Kidney (tissue), 14 donors: ENCODE data around the gene GABBR2. TPM values are rescaled to one million over a fixed set of nuclear protein-coding genes. Genes with fewer than 3 reads are reported as not detected.

Source experiments
- DNase-seq, 5 donors: peaks; one replicate each; pipeline ENCODE4 v3.0.0-alpha.2; 2013 to 2020
- FAIRE-seq: peaks from 2 replicates; lab custom pipeline; 2012; peaks lifted over from hg19 to GRCh38; lab: Jason Lieb, UNC
- H3K27ac ChIP-seq, 2 donors: one replicate each; pipeline ENCODE4 v1.7.0; 2013; ENCODE audit warnings: low read depth in 2 of 2, low read length in 2 of 2, inconsistent platforms in 1 of 2
- H3K27me3 ChIP-seq: one replicate; pipeline ENCODE4 v1.7.1; 2013; ENCODE audit warnings: low read length, inconsistent platforms; ENCODE audit not compliant: control insufficient read depth, insufficient read depth
- H3K36me3 ChIP-seq, 3 donors: one replicate each; pipeline versions ENCODE4 v1.7.0 to v1.7.1; 2013; ENCODE audit warnings: low read length in 3 of 3, control low read depth in 1 of 3, inconsistent platforms in 1 of 3; ENCODE audit not compliant: insufficient read depth in 3 of 3, control insufficient read depth in 2 of 3
- H3K4me1 ChIP-seq, 3 donors: one replicate each; pipeline versions ENCODE4 v1.7.0 to v1.7.1; 2013; ENCODE audit warnings: low read length in 3 of 3, inconsistent platforms in 1 of 3, low read depth in 1 of 3; ENCODE audit not compliant: control insufficient read depth in 2 of 3, insufficient read depth in 2 of 3
- H3K4me3 ChIP-seq, 3 donors: one replicate each; pipeline versions ENCODE4 v1.7.0 to v1.8.1; 2013; ENCODE audit warnings: low read length in 3 of 3, control low read depth in 1 of 3, inconsistent platforms in 1 of 3
- H3K9ac ChIP-seq, 3 donors: one replicate each; pipeline versions ENCODE4 v1.7.0 to v1.7.1; 2013; ENCODE audit warnings: low read length in 3 of 3, control low read depth in 1 of 3, inconsistent platforms in 1 of 3
- H3K9me3 ChIP-seq, 3 donors: one replicate each; pipeline versions ENCODE4 v1.7.0 to v1.7.1; 2013; ENCODE audit warnings: low read length in 3 of 3, control low read depth in 1 of 3, inconsistent platforms in 1 of 3; ENCODE audit not compliant: control insufficient read depth in 2 of 3, insufficient read depth in 1 of 3
- intact Hi-C: fragments of 100-400 bp; cut with DNase I; formaldehyde crosslinking; loops from one replicate; pipeline ENCODE4 v1.11.1; 2022
- polyA plus RNA-seq: library from polyadenylated mRNA; stranded (reverse); fragments of 350-450 nt; fragmentation: Illumina TruSeq; extraction: RNeasy Lipid Tissue Mini Kit (QIAGEN cat#74804); gene quantifications from one replicate; pipeline ENCODE4 v1.2.3, GENCODE V29; 2014; ENCODE audit warnings: low read depth, low replicate concordance; ENCODE audit not compliant: insufficient read depth
- total RNA-seq: library from RNA; stranded (reverse); fragmentation: NEBNext Ultra II Directional; extraction: Animal tissue kit (Norgen Biotek cat#: 25700); gene quantifications from one replicate; pipeline ENCODE4 v1.2.1, GENCODE V29; 2021
- TF ChIP-seq, protein P1 (sequence below): IDR thresholded peaks from 3 replicates; pipeline ENCODE4 v1.5.1; 2012; ENCODE audit warnings: mild to moderate bottlenecking, moderate library complexity, borderline replicate concordance; ENCODE audit not compliant: insufficient read depth; ENCODE audit errors: extremely low read depth
- donor health status: control.
- donor health status: control.
- donor health status: control.
- donor health status: control.
- donor health status: control.
- donor health status: DM: yes; HTN: yes; CAD: no.
- donor health status: Normal renal cell carcinoma (clear cell type).

Gene GABBR2
- total and polyA plus RNA-seq, 2 donors from 2014 or later: 0.06 TPM; not detected in 1

DNA sequence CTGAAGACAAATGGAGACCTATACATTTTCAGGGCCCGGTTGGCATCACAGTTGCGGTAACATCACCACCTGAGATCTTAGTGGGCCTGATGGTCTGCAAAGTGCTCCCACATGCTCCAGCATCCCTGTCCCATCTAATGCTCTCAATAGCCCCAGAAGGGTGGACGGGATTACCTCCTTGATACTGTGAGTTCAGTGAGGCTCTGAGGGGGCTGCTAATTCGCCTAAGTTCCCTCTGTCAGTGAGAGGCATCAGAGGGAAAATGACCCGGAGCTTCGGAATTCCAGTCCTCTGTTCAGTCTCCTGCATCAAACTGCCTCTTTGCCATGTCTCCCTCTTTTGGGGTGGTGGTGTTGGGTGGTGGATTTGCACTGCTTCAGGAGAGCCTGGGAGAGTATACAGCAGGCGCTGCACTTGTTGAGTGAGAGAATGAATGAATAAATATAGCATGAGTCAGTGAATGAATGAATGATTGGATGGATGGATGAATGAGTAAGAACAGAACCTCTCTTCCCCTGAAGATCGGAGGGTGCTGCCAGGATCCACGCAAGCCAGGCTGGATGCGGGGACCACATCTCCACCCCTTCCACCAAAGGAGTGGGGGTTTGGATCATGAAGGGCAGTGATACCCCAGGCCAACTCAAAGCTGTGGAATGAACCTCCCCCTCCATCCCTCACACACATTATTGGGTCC is 141.0 kb downstream of the GABBR2 start:
- H3K27me3 ChIP-seq: no peaks in the 10 kb centered on the region
- TF ChIP-seq, protein P1, sequence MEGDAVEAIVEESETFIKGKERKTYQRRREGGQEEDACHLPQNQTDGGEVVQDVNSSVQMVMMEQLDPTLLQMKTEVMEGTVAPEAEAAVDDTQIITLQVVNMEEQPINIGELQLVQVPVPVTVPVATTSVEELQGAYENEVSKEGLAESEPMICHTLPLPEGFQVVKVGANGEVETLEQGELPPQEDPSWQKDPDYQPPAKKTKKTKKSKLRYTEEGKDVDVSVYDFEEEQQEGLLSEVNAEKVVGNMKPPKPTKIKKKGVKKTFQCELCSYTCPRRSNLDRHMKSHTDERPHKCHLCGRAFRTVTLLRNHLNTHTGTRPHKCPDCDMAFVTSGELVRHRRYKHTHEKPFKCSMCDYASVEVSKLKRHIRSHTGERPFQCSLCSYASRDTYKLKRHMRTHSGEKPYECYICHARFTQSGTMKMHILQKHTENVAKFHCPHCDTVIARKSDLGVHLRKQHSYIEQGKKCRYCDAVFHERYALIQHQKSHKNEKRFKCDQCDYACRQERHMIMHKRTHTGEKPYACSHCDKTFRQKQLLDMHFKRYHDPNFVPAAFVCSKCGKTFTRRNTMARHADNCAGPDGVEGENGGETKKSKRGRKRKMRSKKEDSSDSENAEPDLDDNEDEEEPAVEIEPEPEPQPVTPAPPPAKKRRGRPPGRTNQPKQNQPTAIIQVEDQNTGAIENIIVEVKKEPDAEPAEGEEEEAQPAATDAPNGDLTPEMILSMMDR: no peak
- H3K4me3 ChIP-seq: no peak overlapping the region
- no peaks in the 10 kb centered on the region for H3K4me1 ChIP-seq
- DNase-seq (no peak), FAIRE-seq (no peak)
- no peaks in the 10 kb centered on the region for H3K9me3 ChIP-seq
- no peaks in the 10 kb centered on the region for H3K36me3 ChIP-seq
- intact Hi-C loops: no loop called here
- H3K27ac ChIP-seq: no peak overlapping the region
- no peak overlapping the region for H3K9ac ChIP-seq

DNA sequence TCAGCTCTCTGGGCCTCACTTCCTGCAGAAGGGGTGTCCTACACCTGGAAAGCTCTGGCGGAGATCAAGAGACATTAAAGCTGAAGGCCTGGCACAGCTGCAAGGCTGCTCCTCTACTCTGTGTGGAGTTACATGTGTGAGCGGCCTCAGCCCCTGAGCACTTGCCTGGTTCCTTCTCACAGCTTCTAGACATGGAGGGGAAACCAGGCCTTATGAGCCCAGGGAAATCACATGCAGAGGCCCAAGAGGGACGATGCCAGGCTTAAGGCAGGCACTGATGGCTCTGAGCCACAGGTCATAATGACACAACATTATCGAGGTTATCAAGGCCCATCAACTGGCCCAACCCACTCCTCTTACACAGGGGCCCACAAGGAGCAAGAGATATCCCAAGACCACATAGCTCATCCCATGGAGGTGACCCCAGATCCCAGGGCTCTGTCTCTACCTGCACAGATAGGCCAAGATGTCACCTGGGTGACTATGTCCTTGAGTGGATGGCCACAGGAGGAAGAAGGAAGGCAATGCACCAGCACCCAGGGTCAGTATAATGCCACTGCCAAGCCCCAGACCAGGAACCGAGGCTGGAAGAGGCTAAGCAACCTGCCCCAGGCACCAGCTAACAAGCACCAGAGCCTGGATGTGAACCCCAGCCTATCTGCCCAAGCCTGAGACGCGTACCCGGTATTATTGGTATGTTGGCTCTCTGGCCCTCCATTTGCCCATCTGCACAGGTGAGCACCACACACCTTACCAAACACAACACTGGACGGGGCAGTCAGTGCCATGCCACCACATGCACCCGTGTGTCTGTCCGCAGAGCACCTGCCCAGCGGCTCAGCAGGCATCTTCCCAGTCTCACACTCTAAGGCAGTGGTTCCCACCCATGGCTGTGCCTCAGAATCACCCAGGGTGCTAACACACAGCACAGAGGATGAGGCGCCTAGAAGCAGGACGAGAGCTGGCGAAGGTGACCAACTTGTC is 143.3 kb downstream of the GABBR2 start:
- intact Hi-C loops: no loop called here
- no peak for FAIRE-seq
- no peak overlapping the region for H3K4me3 ChIP-seq

DNA sequence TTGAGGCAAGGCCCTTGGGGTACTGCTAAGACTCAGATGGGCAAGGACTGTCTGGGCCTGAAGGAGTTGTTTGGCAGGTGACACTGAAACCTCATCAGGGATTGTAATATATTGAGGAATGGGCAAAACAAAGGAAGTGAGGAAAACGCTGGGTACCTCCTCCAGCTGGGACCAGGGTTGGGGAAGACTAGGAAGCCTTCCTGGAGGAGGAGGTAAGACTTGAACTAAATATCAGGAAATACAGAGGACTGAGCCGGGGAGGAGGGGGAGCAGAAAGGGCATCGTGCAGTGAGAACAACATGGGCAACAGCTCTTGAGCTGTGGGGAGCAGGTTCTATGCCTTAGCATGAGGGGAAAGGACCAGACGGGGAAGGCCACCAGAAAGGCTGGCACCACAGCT is 144.0 kb downstream of the GABBR2 start:
- H3K36me3 ChIP-seq: no peaks in the 10 kb centered on the region
- FAIRE-seq: no peak
- no peak overlapping the region for H3K4me3 ChIP-seq
- no peaks in the 10 kb centered on the region for H3K9me3 ChIP-seq
- intact Hi-C loops: no loop called here
- no peaks in the 10 kb centered on the region for H3K4me1 ChIP-seq
- TF ChIP-seq, protein P1: no peak
- DNase-seq: no peak
- no peak overlapping the region for H3K9ac ChIP-seq
- no peak overlapping the region for H3K27ac ChIP-seq
- no peaks in the 10 kb centered on the region for H3K27me3 ChIP-seq

More for the DNA sequence above, 143.3 kb downstream of the GABBR2 start:
- no peak for DNase-seq
- no peak overlapping the region for H3K27ac ChIP-seq
- no peaks in the 10 kb centered on the region for H3K4me1 ChIP-seq
- H3K9me3 ChIP-seq: no peaks in the 10 kb centered on the region
- TF ChIP-seq, protein P1: no peak
- H3K36me3 ChIP-seq: no peaks in the 10 kb centered on the region
- no peak overlapping the region for H3K9ac ChIP-seq
- no peaks in the 10 kb centered on the region for H3K27me3 ChIP-seq
